Activated effector memory CD4-positive, alpha-beta T cell treated with Interleukin-2 at 50 U/mL for 16 hours (primary cell): ENCODE data around the gene APC2.
A peak's percentile ranks its signal among the peaks of the same experiment; 100 is the strongest.
"Not testable (repeated sequence)": the region's sequence is repeated elsewhere in the genome, so short reads cannot be mapped to it uniquely, and the experiment has no call there.

ENCODE experiments used
- DNase-seq: peaks from one replicate; pipeline ENCODE4 v3.0.0-alpha.2; 2020

The APC2 gene

GRCh38 chr19:1467490-1468273 lies 17.8 kb downstream of the APC2 start:
- no peak for DNase-seq

GRCh38 chr19:1468274-1468820 lies 18.4 kb downstream of the APC2 start:
- DNase-seq, result no peak

GRCh38 chr19:1468821-1469254 lies 18.9 kb downstream of the APC2 start:
- no peak for DNase-seq

GRCh38 chr19:1469255-1470054 lies 19.5 kb downstream of the APC2 start:
- peak; percentile 16 for DNase-seq

DNA sequence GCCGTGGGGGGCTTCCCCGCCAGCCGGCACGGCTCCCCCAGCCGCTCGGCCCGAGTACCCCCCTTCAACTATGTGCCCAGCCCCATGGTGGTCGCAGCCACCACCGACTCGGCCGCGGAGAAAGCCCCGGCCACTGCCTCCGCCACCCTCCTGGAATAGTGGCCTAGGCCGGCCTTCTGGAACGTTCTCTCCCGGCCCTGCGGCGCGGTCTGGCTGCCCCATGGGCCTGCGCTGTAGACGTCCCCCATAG lies 20.1 kb downstream of the APC2 start:
- DNase-seq, result no peak

DNA sequence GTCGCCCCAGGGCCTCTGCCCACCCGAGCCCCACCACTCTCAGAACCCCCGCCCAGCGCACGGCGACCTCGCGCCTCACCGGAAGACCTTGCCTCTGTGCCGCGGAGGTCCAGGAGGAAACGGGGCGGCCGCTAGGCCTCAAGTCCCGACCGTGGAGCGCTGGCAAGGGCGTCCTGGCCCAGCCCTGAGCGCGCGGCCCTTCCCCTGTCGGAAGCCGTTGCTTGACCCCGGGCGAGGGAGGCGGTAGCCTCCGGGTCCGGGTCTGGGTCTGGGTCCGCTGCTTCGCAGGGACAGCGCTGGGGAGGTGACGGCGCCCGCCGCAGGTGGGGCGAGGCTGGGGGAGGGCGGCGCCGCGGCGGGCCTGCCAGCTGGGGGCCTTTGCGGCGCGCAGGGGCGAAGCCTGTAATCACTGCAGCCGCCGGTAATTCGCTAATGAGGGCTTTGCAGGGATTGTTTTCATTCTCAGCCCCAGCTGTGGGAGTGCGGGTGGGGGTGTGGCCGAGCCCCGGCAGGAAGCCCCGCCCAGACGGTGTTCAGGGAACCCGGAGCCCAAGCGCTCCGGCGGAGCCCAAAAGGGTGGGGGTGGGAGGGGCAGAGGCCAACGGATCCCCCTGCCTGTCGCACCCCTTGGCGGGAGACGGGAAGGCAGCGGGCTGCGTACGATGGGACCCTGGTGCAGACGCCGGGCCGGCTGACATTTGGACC lies 20.5 kb downstream of the APC2 start:
- DNase-seq, result peak; percentile 72

GRCh38 chr19:1471010-1471514 lies 21.1 kb downstream of the APC2 start:
- DNase-seq, result no peak

DNA sequence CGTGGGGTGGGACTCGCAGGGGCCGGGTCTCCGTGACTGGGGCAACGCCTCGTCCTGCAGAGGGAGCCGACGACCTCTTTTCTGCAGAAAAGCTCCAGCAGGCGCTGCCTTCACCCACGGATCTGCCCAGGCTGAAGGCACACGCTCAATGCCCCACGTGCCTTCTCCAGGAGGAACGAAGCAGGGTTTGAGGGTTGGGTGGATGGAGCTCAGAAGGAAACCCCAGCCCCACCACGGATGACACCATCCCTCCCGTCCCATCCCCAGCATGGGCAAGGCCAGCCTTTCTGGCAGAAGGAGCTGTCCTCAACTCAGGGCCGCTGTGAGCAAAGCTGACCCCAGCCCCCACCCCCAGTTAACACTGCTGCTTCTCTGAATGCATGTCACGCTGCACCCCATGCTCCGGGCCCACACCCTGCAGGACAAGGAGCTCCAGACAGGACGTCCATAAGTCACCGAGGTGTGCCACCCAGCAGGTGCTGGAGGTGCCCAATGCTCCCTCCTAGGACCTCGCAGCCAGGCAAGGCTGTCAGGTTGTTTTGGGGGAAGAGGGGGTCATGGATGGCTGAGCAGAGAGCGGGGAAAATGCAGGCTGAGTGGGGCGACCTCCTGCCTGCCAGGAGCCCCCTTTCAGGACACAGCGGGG lies 21.7 kb downstream of the APC2 start:
- no peak for DNase-seq

DNA sequence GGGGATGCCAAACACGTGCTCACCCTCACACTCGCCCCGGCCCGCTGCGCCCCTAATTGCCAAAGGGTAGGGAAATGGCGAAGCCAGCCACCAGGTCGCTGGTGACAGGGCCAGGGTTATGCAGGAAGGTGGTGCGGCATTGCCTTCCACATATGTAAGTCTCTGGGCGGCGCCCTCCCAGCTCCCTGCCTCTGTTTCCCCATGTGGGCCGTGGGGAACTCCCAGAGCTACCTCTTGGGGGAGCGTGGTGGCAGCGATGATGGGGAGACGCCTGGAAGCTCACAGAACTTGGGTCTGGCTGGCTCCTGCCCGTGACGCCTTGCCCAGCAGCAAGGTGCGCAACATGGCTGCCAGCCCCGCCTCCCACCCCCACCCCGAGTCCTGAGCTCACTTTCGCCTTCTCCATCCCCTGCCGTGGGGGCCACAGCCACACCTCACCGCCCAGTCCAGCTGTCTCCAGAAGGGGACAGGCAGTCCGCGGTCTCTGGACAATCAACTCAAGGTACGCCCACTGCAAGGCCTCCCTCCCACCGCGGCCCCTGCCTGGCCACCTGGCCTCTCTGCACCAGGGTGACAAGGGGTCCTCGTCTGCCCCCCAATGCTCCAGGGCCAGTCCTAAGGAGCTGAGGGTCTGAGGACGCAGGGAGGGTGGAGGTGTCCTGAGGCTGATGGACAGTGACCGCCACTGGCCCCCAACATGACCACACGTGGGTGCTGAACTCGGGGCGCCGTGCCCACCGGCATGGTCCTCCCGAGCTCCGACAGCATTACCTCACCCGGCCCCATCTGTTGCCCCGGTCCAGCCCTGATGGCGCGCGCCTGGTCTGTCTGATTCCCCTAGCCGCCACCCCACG lies 22.5 kb downstream of the APC2 start:
- DNase-seq, result no peak

DNA sequence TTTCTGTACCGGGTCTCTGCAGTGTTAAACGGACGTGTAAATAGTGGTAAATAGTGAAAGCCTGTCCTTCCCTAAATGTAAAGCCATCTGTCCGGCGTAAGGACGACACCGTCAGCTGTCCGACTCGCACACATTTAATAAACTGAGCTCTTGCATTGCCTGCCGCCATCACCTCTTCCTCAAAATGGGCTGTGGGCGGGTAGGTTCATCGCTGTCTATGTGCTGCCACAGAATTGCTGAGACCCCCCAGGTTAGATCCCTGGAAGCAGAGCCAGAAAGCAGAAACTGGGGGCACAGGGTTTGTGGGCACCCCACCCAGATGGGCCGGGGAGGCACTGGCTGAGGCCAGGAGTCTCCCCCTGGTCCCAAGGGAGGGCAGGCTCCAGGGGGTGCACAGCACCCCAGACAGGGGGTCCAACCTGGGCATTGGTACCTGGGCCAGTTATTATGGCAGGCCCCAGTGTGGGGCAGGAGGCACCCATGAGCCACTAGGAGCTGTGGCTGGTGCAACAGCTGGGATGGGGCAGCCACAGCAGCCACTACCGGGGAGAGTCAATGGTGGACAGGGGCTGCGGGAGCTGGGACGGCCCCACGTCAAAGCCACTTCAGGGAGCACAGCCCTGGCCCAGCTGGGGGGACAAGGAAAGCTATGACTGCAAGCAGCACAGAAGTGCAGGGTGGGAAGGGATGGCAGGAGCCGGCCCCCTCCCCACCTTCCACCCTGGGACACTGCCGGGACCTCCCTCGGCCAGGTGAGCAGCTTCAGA lies 23.3 kb downstream of the APC2 start:
- no peak for DNase-seq

DNA sequence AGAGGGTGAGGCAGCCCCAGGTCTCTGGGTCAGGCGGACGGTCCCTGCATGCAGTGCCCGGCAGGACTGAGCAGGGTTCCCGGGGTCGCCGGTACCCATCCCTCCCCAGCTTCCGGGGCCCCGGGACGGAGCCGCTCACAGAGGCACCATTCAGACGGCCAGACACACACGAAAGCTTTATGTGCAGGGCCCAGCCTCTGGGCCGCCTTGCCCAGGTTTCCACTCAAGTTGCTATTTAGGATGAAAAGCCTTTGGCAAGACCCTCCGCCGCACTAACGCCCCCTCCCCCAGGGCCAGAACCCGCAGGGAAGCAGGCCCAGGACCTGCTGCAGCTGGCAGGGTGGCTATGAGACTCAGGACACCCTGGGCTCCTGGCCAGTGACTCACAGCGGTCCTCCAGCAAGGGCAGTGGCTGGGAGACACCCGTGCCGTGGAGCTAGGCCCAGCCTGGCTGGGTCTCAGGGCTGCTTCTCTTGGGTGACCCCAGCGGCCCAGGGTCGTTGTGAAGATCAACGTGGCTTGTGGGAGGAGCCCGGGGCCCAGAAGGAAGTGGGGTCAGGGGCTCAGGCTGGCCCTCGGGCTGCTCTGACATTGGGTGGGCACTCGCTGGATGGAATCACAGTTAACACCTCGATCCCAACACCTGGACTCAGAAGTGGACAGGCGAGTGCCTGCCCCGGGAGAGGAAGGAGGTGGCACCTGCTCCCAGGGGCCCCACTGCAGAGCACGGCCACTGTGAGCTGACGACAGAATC lies 24.3 kb downstream of the APC2 start:
- no peak for DNase-seq

DNA sequence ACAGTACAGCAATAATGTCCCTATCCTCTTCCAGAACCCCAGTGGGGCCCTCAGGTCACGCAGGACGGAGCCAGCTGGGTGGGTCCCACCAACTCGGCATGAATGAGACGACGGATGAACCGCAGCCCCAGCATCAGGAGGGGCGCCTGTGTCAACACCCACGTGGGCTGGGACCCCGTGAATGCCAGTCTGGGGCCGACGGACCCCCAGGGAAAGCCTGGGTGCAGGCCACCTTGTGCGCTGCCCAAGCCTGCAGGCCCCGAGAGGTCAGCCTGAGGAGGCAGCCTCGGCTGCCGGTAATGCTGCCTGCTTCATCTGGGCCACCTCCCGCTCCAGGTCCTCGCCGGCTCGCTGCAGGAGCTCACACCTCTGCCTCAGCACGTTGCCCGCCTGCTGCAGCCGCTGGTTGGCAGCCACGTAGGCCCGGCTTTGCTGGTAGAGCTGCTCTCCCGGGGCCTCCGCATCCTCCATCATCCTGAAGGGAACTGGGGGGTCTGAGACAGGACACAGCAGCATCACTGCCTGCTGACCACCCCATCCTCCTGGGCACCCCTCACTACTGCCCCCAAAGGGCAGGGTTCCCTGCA lies 24.9 kb downstream of the APC2 start:
- DNase-seq, result no peak

- DNase-seq, result no peak
Measured at GRCh38 chr19:1475751-1476437, 26.0 kb downstream of the APC2 start.

DNA sequence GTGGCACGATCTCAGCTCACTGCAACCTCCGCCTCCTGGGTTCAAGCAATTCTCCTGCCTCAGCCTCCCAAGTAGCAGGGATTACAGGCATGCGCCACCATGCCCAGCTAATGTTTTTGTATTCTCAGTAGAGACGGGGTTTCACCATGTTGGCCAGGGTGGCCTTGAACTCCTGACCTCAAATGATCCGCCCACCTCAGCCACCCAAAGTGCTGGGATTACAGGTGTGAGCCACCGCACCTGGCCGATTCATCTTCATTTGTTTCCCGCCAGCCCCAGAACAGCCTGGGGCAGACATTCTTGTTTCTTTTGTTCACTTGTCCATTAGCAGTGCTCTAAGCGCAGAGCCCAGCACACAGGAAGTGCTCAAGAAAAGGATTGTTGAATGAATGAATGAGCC lies 27.1 kb downstream of the APC2 start:
- DNase-seq, result not testable (repeated sequence)

DNA sequence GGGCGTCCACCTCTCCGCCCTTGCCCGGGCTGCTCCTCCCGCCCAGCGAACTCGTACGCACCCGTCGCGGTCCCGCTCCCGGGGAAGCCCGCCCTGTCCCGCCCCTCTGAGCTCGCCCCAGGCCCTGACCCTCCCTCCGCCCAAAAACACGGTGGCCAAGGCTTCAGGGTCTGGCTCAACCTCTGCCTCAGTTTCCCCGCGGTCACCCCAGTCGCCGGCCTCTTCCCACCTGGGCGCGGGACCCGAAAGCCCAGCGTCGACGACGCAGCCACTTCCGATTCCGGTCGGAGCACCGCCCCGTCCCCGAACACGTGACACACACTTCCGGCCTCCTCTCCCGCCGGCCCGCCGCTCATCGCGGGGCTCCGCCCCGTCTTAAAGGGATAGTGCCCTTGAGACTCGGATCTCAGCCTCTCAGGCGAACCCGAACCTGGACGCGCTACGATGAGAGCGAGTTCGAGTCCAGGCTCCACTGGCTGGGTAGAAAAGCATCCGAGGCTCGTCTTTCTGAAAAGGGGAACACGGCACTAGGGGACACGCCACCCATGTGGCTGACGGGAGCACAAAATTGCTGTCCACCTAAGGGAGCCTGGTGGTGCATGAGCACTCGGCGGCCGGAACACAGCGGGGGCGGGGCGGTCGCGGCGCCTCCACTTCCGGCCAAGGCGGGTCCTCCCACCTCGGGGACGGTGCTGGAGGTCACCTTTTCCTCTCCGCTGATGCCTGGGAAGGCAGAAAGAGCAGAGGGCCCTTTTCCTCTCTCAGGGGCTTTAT lies 29.2 kb downstream of the APC2 start, which contains the start of gene C19orf25:
TSS of gene C19orf25 (minus strand) at position 282 of the 774 bp plus-strand sequence. CDS start 312 bp downstream, outside the sequence.
- peak; percentile 89 for DNase-seq

- no peak for DNase-seq
Measured at GRCh38 chr19:1481224-1481892, 31.4 kb downstream of the APC2 start.

GRCh38 chr19:1481893-1482360 lies 32.0 kb downstream of the APC2 start:
- DNase-seq, result no peak
